Islet of Langerhans (tissue), 1 donor: ENCODE results near the gene CACNA1C.

ENCODE experiments used
- FAIRE-seq: peaks from one replicate; lab custom pipeline; 2011; peaks lifted over from hg19 to GRCh38; lab: Jason Lieb, UNC

CACNA1C gene

DNA sequence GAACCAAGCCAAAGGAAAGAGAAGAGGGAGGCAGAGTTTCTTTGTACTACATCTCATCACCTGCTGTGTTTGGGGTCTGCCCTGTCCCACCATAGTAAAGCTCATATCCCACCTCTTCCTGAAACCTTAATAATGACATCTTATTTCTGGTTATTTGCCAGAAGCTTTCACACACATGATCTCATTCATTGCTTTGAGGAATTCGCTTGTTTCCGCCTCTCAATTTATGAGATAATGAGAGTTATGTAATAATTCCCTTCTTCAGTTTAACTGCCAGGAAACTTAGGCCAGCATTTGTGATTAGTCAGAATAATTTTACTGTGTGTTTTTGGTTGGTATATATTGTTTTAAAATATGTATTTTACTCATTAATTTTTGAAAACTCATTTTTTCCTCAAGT, 205.2 kb downstream of the CACNA1C start:
- no peak for FAIRE-seq

GRCh38 chr12:2259369-2259768, 206.6 kb downstream of the CACNA1C start:
- FAIRE-seq, result no peak

- no peak for FAIRE-seq
These were observed 207.7 kb downstream of the CACNA1C start for GRCh38 chr12:2260441-2260840.

- no peak for FAIRE-seq
These were observed 208.9 kb downstream of the CACNA1C start for GRCh38 chr12:2261708-2262107.

GRCh38 chr12:2262449-2262848, 209.7 kb downstream of the CACNA1C start:
- no peak for FAIRE-seq

DNA sequence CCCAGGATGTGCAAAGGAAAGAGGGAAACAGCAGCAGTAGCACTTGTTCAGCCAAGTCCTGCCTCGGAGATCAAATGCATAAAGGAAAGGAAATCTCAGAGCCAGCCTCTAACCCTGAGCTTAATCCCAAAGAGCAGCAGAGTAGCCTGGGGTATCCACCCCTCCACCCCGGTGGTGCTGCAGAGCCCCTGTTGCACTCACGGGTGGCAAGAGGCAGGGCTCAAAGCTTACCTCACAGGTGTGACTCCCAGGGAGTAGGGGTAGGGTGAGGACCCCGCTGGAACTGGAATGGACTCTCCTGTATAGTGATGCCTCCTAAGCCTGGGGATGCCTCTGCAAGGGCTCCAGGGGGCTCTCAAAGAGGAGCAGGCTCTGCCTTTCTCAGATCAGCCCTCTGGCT, 211.1 kb downstream of the CACNA1C start:
- no peak for FAIRE-seq

DNA sequence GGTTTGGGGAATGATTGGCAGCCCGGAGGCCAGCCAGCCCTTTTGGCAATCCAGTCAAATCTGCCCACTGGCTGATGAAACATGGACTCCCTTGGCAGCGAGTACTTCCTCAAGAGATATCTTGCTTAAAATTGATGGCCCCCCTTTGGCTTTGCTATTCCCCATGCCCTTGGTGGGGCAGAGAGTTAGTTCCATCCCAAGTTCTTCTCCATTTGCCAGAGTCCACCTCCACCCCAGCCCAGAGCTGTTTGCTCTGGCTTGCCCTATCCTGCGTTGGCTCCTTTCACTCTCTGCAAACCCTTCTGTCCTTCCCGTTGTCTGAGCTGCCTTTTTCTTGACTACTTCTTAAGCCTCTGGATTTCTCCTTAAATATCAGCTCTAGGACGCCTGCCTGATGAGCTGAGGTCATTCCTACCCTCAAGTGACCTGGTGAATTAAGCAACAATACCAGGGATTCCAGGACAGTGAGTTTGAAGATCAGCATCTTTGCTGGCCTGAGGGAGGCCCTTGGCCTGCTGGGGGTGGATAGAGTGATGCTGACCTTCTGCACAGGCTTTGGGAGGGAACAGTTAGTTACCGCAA, 212.0 kb downstream of the CACNA1C start:
- FAIRE-seq, result no peak

- no peak for FAIRE-seq
These were observed 212.8 kb downstream of the CACNA1C start for GRCh38 chr12:2265461-2266167.

GRCh38 chr12:2266666-2267620, 214.2 kb downstream of the CACNA1C start:
- peak; percentile 30 for FAIRE-seq

DNA sequence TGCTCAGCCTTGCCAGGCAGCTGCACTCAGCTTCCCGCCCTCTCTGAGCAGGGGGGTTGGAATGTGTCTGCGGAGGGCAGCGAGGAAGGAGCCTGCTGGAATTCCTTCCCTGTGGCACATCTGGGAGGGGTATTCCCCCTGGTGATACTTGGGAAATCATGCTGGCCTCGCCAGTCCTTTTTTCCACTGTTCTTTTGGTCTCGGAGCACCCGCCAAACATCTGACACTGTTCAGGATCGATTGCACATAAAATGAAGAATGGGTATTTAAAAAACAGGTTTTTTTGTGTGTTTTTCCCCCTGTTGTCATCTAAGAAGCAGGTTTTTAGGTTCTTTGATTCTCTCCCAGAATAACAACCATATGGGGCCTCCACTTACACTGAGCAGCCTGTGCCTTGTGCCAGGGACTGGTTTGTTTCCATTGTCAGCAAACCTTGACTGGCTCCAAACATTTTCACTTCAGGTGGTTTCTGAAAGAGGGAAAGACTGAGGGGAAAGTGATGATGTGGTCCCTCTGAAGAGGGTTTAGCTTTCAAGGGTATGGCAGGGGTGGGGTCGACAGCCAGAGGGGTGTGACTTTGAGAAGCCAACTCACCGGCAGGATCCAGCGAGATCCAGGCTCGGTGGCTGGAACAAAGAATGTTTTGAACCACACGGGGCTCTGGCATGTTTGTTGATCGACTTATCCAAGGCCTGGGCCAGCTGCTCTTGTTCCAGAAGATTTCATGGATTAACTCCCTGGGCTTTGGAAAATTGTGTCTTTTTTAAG, 215.1 kb downstream of the CACNA1C start:
- no peak for FAIRE-seq

GRCh38 chr12:2268471-2269286, 215.9 kb downstream of the CACNA1C start:
- no peak for FAIRE-seq

GRCh38 chr12:2270846-2271245, 218.1 kb downstream of the CACNA1C start:
- no peak for FAIRE-seq

DNA sequence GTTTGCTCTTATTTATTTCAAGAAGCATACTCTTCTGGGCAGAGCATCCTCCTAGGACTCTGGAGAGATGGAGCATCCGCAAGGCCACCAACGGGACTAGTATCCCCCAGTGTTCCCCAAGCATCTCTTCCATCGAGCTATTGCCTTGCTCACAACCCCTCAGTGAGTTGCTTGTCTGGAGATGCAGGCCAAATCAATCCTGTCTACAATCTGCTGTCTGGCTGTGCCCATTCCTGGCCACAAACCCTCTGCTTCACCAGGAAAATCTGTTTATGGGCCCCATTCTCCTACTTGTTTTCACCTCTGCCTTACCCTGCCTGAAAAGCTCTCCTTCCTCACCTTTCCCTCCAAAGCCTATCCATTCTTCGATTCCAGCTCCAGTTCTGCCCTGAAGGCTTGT, 219.2 kb downstream of the CACNA1C start:
- FAIRE-seq, result no peak

DNA sequence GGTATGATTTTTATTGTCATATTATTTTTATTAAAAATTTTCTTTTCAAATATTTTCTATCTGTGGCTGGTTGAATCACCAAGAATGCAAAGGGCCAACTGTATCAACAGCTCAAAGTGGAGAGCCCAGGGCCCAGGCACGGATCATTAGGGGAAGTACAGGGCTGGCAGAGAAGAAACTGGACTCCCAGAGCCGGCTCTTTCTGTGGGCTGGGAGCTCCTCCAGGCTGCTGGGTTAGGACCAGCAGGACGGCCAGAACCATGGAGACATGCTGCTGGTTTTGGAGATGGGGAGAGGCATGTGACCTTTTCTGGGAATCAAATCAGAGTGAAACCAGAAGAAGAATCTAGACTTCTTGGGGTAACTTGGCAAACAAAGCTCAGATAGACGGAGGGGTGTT, 220.5 kb downstream of the CACNA1C start:
- no peak for FAIRE-seq

- no peak for FAIRE-seq
These were observed 221.0 kb downstream of the CACNA1C start for GRCh38 chr12:2273751-2274150.

DNA sequence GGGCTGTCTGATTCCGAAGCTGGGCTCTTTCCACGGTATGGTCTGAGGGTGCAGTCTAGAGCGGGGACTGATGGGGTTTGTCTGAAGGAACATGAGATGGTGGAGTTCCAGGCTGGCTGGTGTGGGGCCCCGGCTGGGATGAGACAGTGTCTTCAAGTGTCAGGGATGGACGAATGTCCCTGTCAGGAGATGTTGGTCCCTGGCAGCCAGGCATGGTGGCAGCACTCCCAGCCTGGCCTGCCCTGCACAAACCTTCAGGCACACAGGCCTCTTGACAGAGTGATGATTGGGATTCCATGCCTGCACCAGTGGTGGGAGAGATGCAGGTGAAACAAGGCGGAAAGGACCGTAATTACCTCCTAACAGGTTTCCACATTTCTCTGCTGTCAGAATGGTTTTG, 221.9 kb downstream of the CACNA1C start:
- FAIRE-seq, result no peak

DNA sequence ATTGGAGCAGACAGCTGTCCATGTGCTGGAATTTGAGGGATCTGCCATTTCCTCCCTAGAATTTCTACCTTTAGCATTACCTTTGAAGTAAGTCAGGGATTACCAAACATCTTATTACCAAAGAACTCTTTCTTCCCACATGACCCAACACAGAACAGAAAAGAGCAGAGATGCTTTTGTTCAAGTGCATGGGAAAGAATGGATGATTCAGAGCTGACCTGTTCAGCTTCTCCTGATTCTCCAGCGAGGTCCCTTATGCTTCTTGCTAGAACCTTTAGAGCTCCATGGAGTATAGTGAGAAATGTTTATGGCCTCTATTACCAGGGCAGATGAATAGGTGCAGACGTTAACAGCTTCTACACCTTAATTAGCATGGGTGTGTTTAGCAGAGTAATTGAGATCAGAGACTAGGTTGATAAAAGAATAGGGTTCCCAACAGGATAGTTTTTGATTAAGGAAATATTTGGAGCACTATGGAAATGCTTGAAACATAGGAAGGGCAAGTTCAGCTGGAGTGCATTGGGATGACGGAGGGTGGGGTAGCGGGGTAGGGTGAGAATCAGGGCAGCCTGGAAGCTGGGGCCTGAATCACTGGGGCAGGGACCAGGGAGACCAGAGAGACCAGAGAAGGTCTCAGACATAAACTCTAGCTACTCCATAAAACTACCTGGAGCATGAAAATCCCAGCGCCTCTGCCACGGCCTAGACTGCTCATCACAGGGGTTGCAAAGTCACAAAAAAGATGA, 223.7 kb downstream of the CACNA1C start:
- FAIRE-seq, result no peak

DNA sequence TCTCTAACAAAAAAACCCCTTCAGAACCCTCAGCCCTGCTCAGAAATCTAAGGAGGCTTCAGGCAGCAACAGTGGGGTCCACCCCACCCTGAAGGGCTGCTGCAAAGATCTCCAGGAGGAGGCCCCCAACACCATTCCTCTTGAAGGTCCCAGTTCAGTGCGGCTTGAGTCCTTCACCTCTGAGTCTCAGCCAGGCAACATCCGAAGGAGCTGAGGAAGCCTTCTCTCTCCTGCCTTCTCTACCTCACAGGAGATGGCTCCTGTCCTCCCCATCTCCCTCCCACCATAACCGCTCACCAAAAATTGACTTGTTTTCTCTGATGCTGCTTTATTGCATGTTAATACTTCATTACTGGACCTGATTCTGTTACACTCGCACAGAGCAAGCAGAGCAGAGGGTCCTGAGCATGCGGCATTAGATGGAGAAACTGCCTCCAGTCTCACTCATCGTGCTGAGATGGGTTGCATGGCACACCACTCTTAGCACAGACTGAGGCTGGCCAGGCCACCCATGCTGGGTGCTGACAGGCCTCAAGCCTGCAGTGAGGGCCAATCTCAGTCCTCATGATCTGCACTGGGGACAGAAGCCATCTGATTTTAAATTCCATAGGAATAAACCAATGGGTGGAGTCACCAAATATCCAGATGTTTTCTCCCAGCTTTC, 224.8 kb downstream of the CACNA1C start:
- FAIRE-seq, result no peak

DNA sequence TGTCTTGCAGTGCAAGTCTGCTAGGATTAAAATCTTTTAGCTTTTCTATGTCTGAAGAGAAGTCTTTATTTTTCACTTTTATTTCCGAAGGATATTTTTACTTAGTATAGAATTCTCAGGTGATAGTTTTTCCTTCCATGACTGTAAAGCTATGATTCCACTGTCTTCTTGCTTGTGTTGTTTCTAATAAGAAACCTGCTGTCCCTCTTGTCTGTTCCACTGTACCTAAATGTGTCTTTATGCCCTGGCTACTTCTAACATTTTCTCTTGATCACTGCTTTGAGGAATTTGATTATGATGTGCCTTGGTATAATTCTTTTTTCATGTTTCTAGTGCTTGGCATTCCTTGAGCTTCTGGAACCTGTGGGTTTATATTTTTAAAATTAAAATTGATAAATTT, 228.7 kb downstream of the CACNA1C start:
- no peak for FAIRE-seq

DNA sequence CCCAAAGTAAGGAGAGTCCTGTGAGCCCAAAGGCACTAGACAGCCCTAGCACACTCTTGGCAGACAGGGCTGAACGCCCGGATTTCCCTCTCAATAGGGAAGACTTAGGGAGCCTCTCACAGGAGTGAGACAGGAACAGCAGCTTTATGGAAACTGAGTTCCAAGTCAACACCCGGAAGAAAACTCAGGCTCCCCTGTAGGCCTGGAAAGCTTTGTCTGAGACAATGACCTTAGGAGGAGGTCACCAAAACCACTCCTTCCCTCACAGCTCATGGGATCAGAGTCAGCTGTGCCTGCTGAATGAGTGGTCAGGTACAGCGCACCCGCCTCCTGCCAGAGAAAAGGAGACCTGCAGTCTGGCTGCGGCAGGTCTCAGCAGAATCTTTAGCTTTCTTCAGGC, 229.5 kb downstream of the CACNA1C start:
- no peak for FAIRE-seq
